ENCODE results near the gene GLYR1. TPM values are rescaled to one million over a fixed set of nuclear protein-coding genes. Genes with fewer than 3 reads are reported as not detected.

Gene GLYR1
- total RNA-seq, 1 experiment from 2014 or later, result 30.6 TPM

DNA sequence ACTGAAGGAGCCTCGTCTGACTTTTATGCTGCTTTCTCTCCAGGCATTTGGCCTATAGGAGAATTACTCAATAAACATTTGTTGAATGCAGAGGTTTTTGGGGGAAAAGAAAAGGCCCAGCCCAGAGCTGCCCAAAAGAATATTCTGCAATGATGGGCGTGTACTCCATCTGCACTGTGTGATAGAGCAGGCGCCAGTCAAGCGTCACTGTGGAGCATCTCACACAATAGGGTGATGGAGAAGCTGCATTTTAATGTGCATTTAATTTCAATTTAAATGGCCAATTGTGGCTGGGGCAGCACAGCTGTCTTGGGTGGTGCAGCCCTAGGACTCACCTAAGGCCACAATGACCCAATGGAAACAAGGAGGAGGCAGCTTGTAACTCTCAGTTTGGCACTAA is 20.6 kb downstream of the GLYR1 start:
- no peak for DNase-seq
- Histone ChIP-seq H3K79me2 (ENCODE audit: low read length) (no peaks in the 10 kb centered on the region), H3K27ac (ENCODE audit: low read length) (no peak overlapping the region)

DNA sequence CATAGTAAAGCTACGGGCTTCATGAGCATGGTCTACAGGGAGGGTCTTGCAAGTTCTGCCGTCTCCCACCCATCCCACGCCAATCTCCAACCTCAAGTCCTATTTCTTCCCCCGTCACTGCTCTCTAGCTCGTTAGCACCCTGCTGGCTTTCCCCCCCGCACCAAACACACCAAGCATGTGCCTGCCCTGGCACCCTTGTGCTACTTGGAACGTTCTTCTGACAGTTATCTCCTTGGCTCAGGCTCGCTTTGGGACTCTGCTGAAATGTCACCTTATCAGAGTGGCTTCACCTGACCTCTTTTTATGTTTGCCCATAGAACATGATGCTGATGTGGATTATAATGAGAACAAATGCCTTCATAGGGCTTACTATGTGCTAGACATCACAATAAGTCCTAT is 21.9 kb downstream of the GLYR1 start:
- H3K79me2 ChIP-seq (ENCODE audit: low read length), result no peaks in the 10 kb centered on the region
- POLR2A ChIA-PET (ENCODE audit: unreplicated experiment), result no interaction called here

More for the DNA sequence above, 20.6 kb downstream of the GLYR1 start:
- Histone ChIP-seq H3K4me1 (ENCODE audit: insufficient read depth, low read length) (no peaks in the 10 kb centered on the region), H4K20me1 (ENCODE audit: low read length) (no peaks in the 10 kb centered on the region), H3K27me3 (ENCODE audit: low read length) (no peaks in the 10 kb centered on the region), H2AFZ (ENCODE audit: low read length) (no peak overlapping the region), H3F3A (ENCODE audit: low read length, unreplicated experiment) (no peaks in the 10 kb centered on the region), H3K4me3 (ENCODE audit: low read length) (no peak overlapping the region), H3K4me2 (ENCODE audit: low read length) (no peak overlapping the region), H3K36me3 (ENCODE audit: low read depth, low read length) (peaks cover 30% of the 10 kb centered on the region; the same call in 1 of the 2 replicates), H3K9me2 (replicated peaks; ENCODE audit: low read length) (no peaks in the 10 kb centered on the region), H3K9ac (ENCODE audit: low read length) (no peak overlapping the region), H3K9me3 (ENCODE audit: low read length) (no peaks in the 10 kb centered on the region)
- TF ChIP-seq EZH2phosphoT487 (IDR thresholded peaks at IDR 0.05; ENCODE audit: borderline replicate concordance, low read length) (no peak), EZH2 (IDR thresholded peaks at IDR 0.05; ENCODE audit: low read length, unreplicated experiment) (no peak)
- TF ChIP-seq, protein P1, sequence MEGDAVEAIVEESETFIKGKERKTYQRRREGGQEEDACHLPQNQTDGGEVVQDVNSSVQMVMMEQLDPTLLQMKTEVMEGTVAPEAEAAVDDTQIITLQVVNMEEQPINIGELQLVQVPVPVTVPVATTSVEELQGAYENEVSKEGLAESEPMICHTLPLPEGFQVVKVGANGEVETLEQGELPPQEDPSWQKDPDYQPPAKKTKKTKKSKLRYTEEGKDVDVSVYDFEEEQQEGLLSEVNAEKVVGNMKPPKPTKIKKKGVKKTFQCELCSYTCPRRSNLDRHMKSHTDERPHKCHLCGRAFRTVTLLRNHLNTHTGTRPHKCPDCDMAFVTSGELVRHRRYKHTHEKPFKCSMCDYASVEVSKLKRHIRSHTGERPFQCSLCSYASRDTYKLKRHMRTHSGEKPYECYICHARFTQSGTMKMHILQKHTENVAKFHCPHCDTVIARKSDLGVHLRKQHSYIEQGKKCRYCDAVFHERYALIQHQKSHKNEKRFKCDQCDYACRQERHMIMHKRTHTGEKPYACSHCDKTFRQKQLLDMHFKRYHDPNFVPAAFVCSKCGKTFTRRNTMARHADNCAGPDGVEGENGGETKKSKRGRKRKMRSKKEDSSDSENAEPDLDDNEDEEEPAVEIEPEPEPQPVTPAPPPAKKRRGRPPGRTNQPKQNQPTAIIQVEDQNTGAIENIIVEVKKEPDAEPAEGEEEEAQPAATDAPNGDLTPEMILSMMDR (conservative IDR thresholded peaks at IDR 0.05; ENCODE audit: low read depth, low read length), result no peak
- no peak for ATAC-seq
- BruUV-seq (replicated peaks), result no TSS peak
- intact Hi-C loops (cut with micrococcal nuclease), result no loop called here
- CTCF ChIA-PET, result no interaction called here
- POLR2A ChIA-PET (ENCODE audit: unreplicated experiment), result no interaction called here

DNA sequence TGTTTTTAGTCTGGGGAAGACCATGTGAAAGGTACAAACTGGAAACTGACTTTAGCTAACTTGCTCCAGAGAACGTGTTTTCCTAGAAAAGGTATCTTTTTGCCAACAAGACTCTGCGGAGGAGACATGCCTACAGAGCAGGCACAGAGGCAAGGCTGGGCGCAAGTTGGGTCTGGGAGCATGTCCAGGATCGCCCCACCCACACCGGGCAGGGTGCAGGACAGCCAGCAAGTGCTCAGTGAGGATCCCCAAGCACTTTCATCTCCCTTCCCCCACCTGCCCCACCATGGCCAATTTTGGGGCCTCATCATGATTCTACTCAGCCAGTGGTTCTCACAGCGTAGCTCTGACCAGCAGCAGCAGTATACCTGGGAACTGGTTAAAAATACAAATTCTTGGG is 26.4 kb downstream of the GLYR1 start:
- H3K36me3 ChIP-seq (ENCODE audit: low read depth, low read length), result peaks cover 30% of the 10 kb centered on the region; the same call in 1 of the 2 replicates
- no TSS peak for BruUV-seq (replicated peaks)
- H3K27me3 ChIP-seq (ENCODE audit: low read length), result no peaks in the 10 kb centered on the region
- TF ChIP-seq EZH2phosphoT487 (IDR thresholded peaks at IDR 0.05; ENCODE audit: borderline replicate concordance, low read length), result no peak
- no peaks in the 10 kb centered on the region for H3K79me2 ChIP-seq (ENCODE audit: low read length)
- intact Hi-C loops (cut with micrococcal nuclease), result no loop called here
- no peaks in the 10 kb centered on the region for H4K20me1 ChIP-seq (ENCODE audit: low read length)
- H3K9ac ChIP-seq (ENCODE audit: low read length), result no peak overlapping the region
- ChIA-PET CTCF (no interaction called here), POLR2A (ENCODE audit: unreplicated experiment) (no interaction called here)
- H3K4me3 ChIP-seq (ENCODE audit: low read length), result no peak overlapping the region
- no peaks in the 10 kb centered on the region for H3K9me2 ChIP-seq (replicated peaks; ENCODE audit: low read length)
- no peak overlapping the region for H2AFZ ChIP-seq (ENCODE audit: low read length)
- DNase-seq, result no peak
- no peak overlapping the region for H3K27ac ChIP-seq (ENCODE audit: low read length)
- no peak for ATAC-seq
- H3K4me2 ChIP-seq (ENCODE audit: low read length), result no peak overlapping the region
- no peaks in the 10 kb centered on the region for H3K9me3 ChIP-seq (ENCODE audit: low read length)
- no peaks in the 10 kb centered on the region for H3K4me1 ChIP-seq (ENCODE audit: insufficient read depth, low read length)
- H3F3A ChIP-seq (ENCODE audit: low read length, unreplicated experiment), result no peaks in the 10 kb centered on the region

More for the DNA sequence above, 21.9 kb downstream of the GLYR1 start:
- CTCF ChIA-PET, result no interaction called here
- TF ChIP-seq EZH2phosphoT487 (IDR thresholded peaks at IDR 0.05; ENCODE audit: borderline replicate concordance, low read length), result no peak
- TF ChIP-seq, protein P1 (conservative IDR thresholded peaks at IDR 0.05; ENCODE audit: low read depth, low read length), result no peak
- peaks cover 40% of the 10 kb centered on the region; the same call in 1 of the 2 replicates for H3K36me3 ChIP-seq (ENCODE audit: low read depth, low read length)
- ATAC-seq (no peak), DNase-seq (no peak)
- H4K20me1 ChIP-seq (ENCODE audit: low read length), result no peaks in the 10 kb centered on the region
- no peaks in the 10 kb centered on the region for H3K9me2 ChIP-seq (replicated peaks; ENCODE audit: low read length)
- H2AFZ ChIP-seq (ENCODE audit: low read length), result no peak overlapping the region
- no TSS peak for BruUV-seq (replicated peaks)
- intact Hi-C loops (cut with micrococcal nuclease), result no loop called here
- H3K27ac ChIP-seq (ENCODE audit: low read length), result no peak overlapping the region
- H3K9ac ChIP-seq (ENCODE audit: low read length), result no peak overlapping the region
- H3F3A ChIP-seq (ENCODE audit: low read length, unreplicated experiment), result no peaks in the 10 kb centered on the region
- H3K4me3 ChIP-seq (ENCODE audit: low read length), result no peak overlapping the region
- no peak overlapping the region for H3K4me2 ChIP-seq (ENCODE audit: low read length)
- H3K27me3 ChIP-seq (ENCODE audit: low read length), result no peaks in the 10 kb centered on the region
- H3K9me3 ChIP-seq (ENCODE audit: low read length), result no peaks in the 10 kb centered on the region
- no peaks in the 10 kb centered on the region for H3K4me1 ChIP-seq (ENCODE audit: insufficient read depth, low read length)

All from PC-3 (cell line).